HG02610 (cell line): Measurements from ENCODE around the gene DGCR2.
"Not testable (repeated sequence)": the region's sequence is repeated elsewhere in the genome, so short reads cannot be mapped to it uniquely, and the experiment has no call there.

Experiments used
- ATAC-seq: cut with Tn5 transposase; IDR thresholded peaks from one replicate; pipeline ENCODE4 v1.9.1; 2021; ENCODE audit warnings: mild to moderate bottlenecking, moderate library complexity; ENCODE audit not compliant: unreplicated experiment

The DGCR2 gene

GRCh38 chr22:18991821-18992442 is 130.3 kb downstream of the DGCR2 start:
- ATAC-seq: no peak

DNA sequence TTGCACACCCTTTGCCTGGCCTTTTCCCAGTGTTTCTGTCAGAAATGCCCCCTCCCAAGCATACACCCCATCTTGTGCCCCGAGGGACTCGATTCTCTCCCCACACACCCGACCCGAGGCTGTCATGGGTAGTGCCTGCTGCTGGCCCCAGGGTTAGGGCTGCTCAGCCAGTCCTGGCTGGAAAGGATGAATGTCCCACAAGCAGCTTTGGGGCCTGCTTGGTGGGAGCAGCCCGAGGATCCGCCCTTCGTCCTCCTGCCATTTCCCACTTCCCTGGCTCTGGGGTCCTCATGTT is 131.1 kb downstream of the DGCR2 start:
- ATAC-seq: no peak

DNA sequence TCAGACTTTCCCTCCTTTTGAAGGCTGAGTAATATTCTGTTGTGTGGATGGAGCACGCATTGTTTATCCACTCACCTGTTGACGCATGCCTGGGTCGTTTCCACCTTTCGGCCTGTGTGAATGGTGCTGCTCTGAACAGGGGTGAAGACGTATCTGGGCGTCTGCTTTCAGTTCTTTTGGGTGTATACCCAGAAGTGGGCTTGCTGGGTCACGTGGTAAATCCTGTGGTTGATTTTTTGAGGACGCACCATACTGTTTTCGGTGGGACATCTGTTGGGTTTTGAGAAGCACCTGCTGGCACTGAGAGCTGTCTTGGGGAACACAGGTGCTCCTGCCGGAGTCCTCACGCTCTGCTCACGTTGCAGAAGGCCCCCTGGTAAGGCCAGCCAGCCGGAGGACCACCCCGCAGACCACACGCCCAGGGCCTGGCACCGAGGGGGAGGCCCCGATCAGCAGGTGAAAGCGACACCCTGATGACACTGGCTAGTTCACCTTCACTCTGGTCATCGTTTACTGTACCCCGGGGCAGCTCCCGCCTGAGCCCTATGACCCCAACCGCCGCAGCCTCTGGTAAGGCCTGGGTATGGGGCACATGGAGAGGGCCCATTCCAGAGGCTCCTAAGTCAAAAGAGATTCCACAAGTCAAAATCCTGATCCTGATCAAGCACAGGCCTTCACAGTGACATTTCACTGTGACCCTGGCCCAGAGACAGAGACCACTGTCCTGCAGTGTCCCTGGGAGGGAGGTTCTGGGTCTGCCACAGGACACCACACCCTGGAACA is 131.7 kb downstream of the DGCR2 start:
- no peak for ATAC-seq

GRCh38 chr22:18988958-18989357 is 133.3 kb downstream of the DGCR2 start:
- no peak for ATAC-seq

DNA sequence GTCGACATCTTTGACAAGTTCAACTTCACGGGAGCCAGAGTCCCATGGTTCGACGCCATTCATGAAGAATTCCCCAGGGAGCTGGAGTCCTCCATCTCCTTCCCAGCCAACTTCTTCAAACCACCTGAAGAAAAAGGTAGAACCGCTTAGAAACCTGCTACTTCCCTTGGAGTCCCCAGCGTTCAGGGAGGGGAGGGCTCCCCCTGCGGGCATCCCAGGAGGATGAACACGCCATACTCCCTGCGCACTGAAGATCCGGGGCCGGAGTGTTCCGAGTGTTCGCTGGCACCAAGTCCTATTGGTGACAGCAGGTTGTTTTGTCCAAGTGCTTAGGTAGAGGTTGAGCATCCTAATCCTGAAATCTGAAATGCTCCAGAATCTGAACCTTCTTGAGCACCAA is 134.4 kb downstream of the DGCR2 start:
- ATAC-seq: no peak

- ATAC-seq: not testable (repeated sequence)
Measured at GRCh38 chr22:18987114-18987513, 135.1 kb downstream of the DGCR2 start.
